ENCODE measurements around the gene KCNJ11. TPM values are rescaled to one million over a fixed set of nuclear protein-coding genes. Genes with fewer than 3 reads are reported as not detected.

Gene KCNJ11
- total and polyA plus RNA-seq, 2 of the 4 experiments (the other 2 are of a cell fraction): not detected

DNA sequence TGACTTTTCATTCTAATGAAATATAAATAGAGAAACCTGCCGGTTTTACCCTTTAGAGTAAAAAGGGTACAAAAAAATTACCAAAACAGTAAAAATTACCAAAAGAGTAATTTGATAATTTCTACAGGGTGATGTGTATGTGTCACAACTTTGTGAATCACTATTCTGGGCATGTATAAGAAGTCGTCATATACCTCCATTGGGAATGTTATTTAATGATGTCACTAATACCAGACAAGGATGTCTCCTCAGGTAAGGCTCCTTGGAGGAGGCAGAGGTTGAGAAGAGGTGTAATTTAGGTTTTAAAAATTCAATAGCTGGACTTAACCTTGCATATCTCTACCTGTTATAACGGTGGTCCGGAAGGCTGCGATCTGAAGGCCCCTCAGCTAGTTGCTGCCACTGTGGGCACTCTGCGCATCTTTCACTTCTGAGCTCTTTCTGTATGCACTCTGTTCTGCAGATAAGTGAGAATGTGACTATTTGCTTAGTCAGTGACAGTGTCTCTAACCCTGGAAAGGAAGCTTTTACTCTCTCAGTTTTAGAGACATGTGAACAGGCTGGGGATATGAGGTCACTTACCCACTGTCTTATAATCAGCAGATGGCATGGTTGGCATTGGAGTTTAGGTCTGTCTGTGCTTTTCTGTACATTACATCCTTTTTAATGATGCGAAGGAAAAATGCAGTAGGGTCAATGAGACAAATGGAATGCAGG lies 37.8 kb downstream of the KCNJ11 start:
- CTCF ChIA-PET: no interaction called here
- DNase-seq (no peak), ATAC-seq (ENCODE audit: low read depth) (no peak)
- WGBS, 2 experiments (ENCODE audit: extremely low coverage in 2 of 2, insufficient read length in 1 of 2): no CpG with 5 or more reads among the region's 7 CpGs
- Histone ChIP-seq H4K91ac (ENCODE audit: insufficient read depth, low read depth, low read length) (no peak overlapping the region), H2BK5ac (ENCODE audit: low read depth, low read length, poor library complexity, severe bottlenecking) (no peak overlapping the region), H3K14ac (replicated peaks; ENCODE audit: low read depth, low read length) (no peak overlapping the region), H2BK120ac (ENCODE audit: low read depth, low read length) (no peak overlapping the region), H4K20me1 (ENCODE audit: insufficient read depth, low read length) (no peaks in the 10 kb centered on the region), H2AK9ac (replicated peaks; ENCODE audit: low read depth, low read length, poor library complexity) (no peak overlapping the region), H3K18ac (ENCODE audit: low read depth, low read length) (no peak overlapping the region), H2AK5ac (ENCODE audit: low read depth, low read length) (no peak overlapping the region), H3K23ac (ENCODE audit: low read depth, low read length) (no peak overlapping the region), H3K4me3 (ENCODE audit: insufficient read depth, low read depth, low read length) (no peak overlapping the region), H3K79me1 (ENCODE audit: low read depth in 1 of 2, low read length in 2 of 2) (peaks cover 0 to 4% of the 10 kb centered on the region in 2 experiments; a peak in 1 of 4 replicates), H3K27me3 (ENCODE audit: control insufficient read depth, insufficient read depth, low read length) (no peaks in the 10 kb centered on the region), H3K9ac (ENCODE audit: low read depth, low read length) (no peak overlapping the region), H3K9me3 (ENCODE audit: control insufficient read depth, insufficient read depth, low read length) (no peaks in the 10 kb centered on the region), H4K5ac (ENCODE audit: low read depth, low read length) (no peak overlapping the region), H3K4ac (ENCODE audit: low read depth, low read length) (no peak overlapping the region), H2BK15ac (ENCODE audit: low read depth, low read length) (no peak overlapping the region), H4K8ac (ENCODE audit: low read depth in 2 of 2, low read length in 2 of 2) (no peak overlapping the region), H3K9me1 (ENCODE audit: insufficient read depth, low read length) (no peaks in the 10 kb centered on the region), H3K56ac (ENCODE audit: extremely low read depth, insufficient read depth, low read length) (no peak overlapping the region), H3K27ac (ENCODE audit: insufficient read depth, low read length) (no peak overlapping the region), H2BK20ac (ENCODE audit: low read depth, low read length) (no peak overlapping the region), H2AFZ (replicated peaks; ENCODE audit: low read length, poor library complexity) (no peak overlapping the region), H3K4me1 (ENCODE audit: control insufficient read depth, insufficient read depth, low read length) (peaks cover 2% of the 10 kb centered on the region), H3K36me3 (ENCODE audit: control insufficient read depth, insufficient read depth, low read length) (no peaks in the 10 kb centered on the region), H3K4me2 (ENCODE audit: low read depth, low read length) (no peak overlapping the region)
- POLR2A ChIA-PET (ENCODE audit: unreplicated experiment): no interaction called here
- TF ChIP-seq, protein P1, sequence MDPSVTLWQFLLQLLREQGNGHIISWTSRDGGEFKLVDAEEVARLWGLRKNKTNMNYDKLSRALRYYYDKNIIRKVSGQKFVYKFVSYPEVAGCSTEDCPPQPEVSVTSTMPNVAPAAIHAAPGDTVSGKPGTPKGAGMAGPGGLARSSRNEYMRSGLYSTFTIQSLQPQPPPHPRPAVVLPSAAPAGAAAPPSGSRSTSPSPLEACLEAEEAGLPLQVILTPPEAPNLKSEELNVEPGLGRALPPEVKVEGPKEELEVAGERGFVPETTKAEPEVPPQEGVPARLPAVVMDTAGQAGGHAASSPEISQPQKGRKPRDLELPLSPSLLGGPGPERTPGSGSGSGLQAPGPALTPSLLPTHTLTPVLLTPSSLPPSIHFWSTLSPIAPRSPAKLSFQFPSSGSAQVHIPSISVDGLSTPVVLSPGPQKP (IDR thresholded peaks at IDR 0.05; ENCODE audit: borderline replicate concordance, low read depth, low read length): no peak
- TF ChIP-seq MAFK (IDR thresholded peaks at IDR 0.05; ENCODE audit: low read depth, low read length) (no peak), CHD1 (IDR thresholded peaks at IDR 0.05; ENCODE audit: low read depth, low read length) (no peak)
- intact Hi-C loops (cut with micrococcal nuclease) (loop anchor here (2.0 to 5.0 kb wide), 2 partner anchors 36 to 73 kb away; partner anchors contain the start of gene NUCB2), dilution Hi-C loops (cut with HindIII; ENCODE audit: low sequenced_read_pairs, unreplicated experiment) (no loop called here), in situ Hi-C loops (cut with MboI; ENCODE audit: low sequenced_read_pairs) (no loop called here)
- no TSS peak for BruUV-seq (replicated peaks)
